Right kidney (tissue), 9 donors: Measurements from ENCODE around the gene RAB32.
"Not testable (repeated sequence)": the region's sequence is repeated elsewhere in the genome, so short reads cannot be mapped to it uniquely, and the experiment has no call there.

Experiments
- DNase-seq: peaks from one replicate; pipeline ENCODE4 v3.0.0-alpha.2; 2016
- long read RNA-seq, 8 donors: transcript quantifications; one replicate each; lab custom pipeline, GENCODE V29; 2026

Gene RAB32
- long read RNA-seq, donor 1, transcript RAB32-201 (3 exons, 1,217 nt): major isoform, 36 of 76 reads
- long read RNA-seq, donor 1, partial matches to known transcripts: 40 of 76 reads
- long read RNA-seq, donor 1, other reads (novel, unspliced or antisense): 0 of 76 reads
- long read RNA-seq, donor 2, transcript RAB32-201 (3 exons, 1,217 nt): major isoform, 17 of 36 reads
- long read RNA-seq, donor 2, partial matches to known transcripts: 19 of 36 reads
- long read RNA-seq, donor 2, other reads (novel, unspliced or antisense): 0 of 36 reads
- long read RNA-seq, donor 3, transcript RAB32-201 (3 exons, 1,217 nt): major isoform, 12 of 12 reads
- long read RNA-seq, donor 3, partial matches to known transcripts: 0 of 12 reads
- long read RNA-seq, donor 3, other reads (novel, unspliced or antisense): 0 of 12 reads
- long read RNA-seq, donor 4, transcript RAB32-201 (3 exons, 1,217 nt): major isoform, 12 of 32 reads
- long read RNA-seq, donor 4, partial matches to known transcripts: 20 of 32 reads
- long read RNA-seq, donor 4, other reads (novel, unspliced or antisense): 0 of 32 reads
- long read RNA-seq, donor 5, transcript RAB32-201 (3 exons, 1,217 nt): major isoform, 25 of 25 reads
- long read RNA-seq, donor 5, partial matches to known transcripts: 0 of 25 reads
- long read RNA-seq, donor 5, other reads (novel, unspliced or antisense): 0 of 25 reads
- long read RNA-seq, donor 6, transcript RAB32-201 (3 exons, 1,217 nt): major isoform, 24 of 44 reads
- long read RNA-seq, donor 6, partial matches to known transcripts: 20 of 44 reads
- long read RNA-seq, donor 6, other reads (novel, unspliced or antisense): 0 of 44 reads
- long read RNA-seq, donor 7, transcript RAB32-201 (3 exons, 1,217 nt): major isoform, 35 of 59 reads
- long read RNA-seq, donor 7, partial matches to known transcripts: 24 of 59 reads
- long read RNA-seq, donor 7, other reads (novel, unspliced or antisense): 0 of 59 reads
- long read RNA-seq, donor 8, transcript RAB32-201 (3 exons, 1,217 nt): major isoform, 17 of 37 reads
- long read RNA-seq, donor 8, partial matches to known transcripts: 20 of 37 reads
- long read RNA-seq, donor 8, other reads (novel, unspliced or antisense): 0 of 37 reads

GRCh38 chr6:146543211-146543939, at the start of gene RAB32:
Gene RAB32, plus strand, starts transcription at chr6:146543833. Its CDS starts 39 bp downstream, at chr6:146543872.
- peak; percentile 90 for DNase-seq

GRCh38 chr6:146498309-146498708, 45.3 kb upstream of the RAB32 start:
- no peak for DNase-seq

DNA sequence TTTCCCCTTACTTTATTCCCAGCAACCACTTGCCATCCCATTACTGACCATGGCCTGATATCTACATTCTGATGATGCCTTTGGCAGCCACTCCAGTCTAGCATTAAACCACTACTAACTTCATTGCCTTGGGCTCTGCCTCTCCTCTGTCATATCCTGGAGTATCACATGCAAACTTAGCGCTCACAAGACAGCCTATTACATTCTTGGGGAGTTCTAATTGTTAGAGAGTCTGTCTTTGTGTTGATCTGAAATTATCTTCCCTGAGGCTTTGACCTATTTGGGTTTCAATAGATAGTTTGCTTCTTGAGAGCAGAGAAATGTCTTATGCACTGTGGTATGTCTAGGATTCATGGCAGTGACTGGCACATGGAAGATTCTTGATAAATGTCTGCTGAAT, 40.5 kb upstream of the RAB32 start:
- no peak for DNase-seq

DNA sequence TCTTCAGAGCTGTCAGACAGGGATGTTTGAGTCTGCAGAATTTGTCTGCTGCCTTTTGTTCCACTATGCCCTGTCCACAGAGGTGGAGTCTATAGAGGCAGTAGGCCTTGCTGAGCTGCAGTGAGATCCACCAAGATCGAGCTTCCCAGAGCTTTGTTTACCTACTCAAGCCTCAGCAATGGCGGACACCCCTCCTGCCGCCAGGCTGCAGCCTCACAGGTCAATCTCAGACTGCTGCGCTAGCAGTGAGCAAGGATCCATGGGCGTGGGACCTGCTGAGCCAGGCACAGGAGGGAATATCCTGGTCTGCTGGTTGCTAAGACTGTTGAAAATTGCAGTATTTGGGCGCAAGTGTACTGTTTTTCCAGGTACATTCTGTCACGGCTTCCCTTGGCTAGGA, 28.4 kb upstream of the RAB32 start:
- DNase-seq: no peak

DNA sequence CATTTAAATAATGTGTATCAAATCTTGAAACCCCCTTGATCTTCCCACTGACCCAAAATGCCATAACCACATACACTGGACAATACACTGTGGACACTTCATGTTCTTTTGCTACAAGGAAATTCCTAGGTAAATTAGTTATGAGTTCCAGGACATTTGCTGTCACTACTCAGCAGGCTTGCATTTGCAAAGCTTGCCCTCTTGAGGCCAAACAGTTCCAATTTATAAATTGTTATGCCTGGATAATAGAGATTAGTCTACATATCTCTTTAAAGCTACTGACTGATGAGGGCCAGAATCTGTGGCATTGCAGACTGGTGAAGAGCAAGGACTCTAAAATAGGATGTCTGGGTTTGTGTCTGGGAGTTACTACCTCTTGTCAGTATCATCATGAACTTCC, 17.4 kb upstream of the RAB32 start:
- DNase-seq: no peak

- no peak for DNase-seq
These were observed 10.9 kb upstream of the RAB32 start for GRCh38 chr6:146532702-146533101.

DNA sequence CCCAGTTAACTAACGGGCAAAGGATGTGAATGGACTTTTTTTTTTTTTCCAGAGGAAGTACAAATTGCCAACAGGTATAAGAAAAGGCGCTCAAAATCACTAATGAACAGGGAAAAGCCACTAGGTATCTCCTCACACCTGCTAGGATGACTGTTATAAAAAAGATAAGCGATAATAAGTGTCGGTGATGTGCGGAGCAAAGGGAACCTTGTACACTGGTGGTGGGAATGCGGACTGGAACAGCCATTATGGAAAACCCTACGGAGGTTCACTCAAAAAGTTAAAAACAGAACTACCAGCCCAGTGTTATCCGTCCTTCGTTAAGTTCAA, 787 bp upstream of the RAB32 start:
- DNase-seq: no peak

GRCh38 chr6:146543940-146544615, 445 bp downstream of the RAB32 start:
- peak; percentile 96 for DNase-seq

DNA sequence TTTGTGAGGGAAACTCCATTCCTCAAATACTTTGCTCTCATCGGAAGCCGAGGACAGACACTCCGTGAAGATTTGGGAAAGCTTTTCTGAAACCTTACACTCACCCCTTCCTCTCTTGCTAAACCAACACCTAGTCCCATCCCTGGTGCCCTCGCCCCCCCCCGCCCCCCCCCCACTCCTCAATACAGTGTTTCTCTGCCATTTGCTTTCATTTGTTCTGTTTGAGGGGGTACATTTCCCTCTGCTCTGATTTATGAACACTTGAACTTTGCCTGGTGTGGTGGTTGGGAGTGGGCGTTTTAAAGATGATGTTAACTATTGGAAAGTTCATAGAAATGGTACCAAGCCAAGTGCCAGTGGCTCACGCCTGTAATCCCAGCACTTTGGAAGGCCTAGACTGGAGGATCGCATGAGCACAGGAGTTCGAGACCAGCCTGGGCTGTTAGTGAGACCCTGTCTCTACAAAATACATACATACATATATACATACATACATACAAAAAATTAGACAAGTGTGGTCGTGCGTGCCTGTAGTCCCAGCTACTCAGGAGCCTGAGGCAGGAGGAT, 1.1 kb downstream of the RAB32 start:
- DNase-seq: peak; percentile 35

GRCh38 chr6:146545581-146545980, 1.9 kb downstream of the RAB32 start:
- DNase-seq: no peak

DNA sequence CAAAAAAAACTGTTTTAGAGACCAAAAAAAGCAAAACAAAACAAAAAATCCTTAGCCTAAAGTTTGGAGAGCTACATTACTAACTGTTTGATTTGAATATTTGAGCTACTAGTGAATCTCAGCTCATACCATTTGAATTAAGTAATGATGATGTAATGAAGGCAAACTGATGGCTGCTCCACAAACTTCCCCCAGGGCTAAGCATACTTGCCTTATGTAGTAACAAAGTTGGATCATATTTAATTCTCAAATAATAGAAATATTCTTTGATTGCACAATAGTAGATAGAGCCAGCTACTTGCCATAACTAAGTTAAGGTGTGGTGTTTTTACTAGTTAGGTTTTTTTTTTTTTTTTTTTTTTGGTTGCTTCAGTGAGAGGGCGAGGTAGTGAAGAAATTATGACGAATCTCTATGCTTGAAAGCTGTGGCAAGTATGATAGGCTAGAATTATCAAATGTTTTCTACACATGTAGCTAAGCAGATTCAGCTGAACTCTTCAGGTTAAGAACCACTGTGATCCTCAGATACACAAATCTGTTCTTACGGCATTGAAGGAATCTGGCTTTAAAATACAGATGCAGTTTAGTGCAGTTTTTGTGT, 2.9 kb downstream of the RAB32 start:
- no peak for DNase-seq

GRCh38 chr6:146547889-146548288, 4.3 kb downstream of the RAB32 start:
- no peak for DNase-seq

- DNase-seq: no peak
These were observed 5.3 kb downstream of the RAB32 start for GRCh38 chr6:146548898-146549374.

DNA sequence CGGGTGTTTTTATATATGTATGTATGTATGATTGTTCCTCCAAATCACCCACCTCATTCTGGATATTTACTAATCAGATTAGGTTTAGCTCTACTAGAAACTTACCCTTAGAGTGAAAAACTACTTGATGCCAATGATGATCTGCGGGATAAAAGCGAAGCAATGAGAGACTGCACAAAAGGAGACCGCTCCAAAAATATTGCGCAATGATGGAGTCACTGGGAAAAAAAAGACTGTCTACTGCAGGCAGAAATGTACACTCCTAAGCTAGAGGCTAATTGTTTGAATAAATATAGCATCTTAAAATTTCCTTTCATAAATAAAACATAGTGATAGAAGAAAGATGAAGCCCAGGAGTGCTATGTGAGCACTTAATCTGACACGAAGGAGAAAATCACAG, 7.3 kb downstream of the RAB32 start:
- DNase-seq: no peak

- DNase-seq: peak; percentile 6
These were observed 7.9 kb downstream of the RAB32 start for GRCh38 chr6:146551545-146551944.

DNA sequence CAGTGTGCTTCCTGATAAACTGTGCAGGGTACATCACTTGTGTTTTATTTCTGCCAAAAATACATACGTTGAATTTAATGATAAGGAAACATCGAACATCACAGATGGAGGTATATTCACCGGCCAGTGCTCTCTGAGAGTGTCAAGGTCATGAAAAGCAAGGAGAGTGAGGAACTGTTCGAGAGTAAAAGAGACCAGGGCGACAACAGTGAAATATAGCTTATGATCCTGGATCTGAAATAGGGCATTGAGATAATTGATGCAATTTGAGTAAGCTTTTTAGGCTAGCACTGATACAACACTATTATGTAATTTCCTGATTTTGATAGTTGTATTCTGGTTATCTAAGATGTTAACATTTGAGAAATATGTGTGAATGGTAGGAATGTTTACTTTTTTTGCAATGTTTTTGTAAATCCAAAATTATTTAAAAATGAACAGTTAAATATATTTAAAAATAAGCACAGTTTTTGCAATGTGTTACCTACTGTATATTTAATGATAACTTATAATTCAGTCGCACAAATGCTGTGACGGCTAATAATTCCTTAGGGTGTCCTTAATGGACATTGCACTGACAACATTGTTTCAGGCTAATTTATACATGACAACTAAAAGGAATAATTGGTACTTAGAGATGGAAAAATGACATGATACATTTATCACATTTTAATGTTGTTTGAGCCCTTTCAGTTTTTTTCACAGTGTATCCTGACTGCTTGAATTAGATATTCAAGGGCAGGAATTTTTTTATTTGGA, 9.9 kb downstream of the RAB32 start:
- no peak for DNase-seq

- no peak for DNase-seq
These were observed 17.0 kb downstream of the RAB32 start for GRCh38 chr6:146560607-146561006.

DNA sequence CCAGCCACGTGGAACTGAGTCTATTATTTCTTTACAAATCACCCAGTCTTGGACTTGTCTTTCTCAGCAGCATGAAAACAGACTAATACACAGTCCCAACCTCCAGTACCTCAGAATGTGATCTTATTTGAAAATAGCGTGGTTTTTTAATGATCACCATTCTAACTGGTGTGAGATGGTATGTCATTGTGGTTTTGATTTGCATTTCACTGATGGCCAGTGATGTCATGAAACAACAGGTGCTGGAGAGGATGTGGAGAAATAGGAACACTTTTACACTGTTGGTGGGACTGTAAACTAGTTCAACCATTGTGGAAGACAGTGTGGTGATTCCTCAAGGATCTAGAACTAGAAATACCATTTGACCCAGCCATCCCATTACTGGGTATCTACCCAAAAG, 23.0 kb downstream of the RAB32 start:
- not testable (repeated sequence) for DNase-seq

DNA sequence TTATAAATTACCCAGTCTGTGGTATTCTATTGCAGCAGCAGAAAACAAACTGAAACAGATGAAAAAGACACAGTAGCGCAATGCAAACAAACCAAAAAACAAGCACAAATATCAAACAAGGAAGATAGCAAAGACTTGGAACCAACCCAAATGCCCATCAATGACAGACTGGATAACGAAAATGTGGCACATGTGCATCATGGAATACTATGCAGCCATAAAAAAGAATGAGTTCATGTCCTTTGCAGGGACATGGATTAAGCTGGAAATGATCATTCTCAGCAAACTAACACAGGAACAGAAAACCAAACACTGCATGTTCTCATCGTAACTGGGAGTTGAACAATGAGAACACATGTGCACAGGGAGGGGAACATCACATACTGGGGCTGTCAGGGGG, 25.0 kb downstream of the RAB32 start:
- not testable (repeated sequence) for DNase-seq

DNA sequence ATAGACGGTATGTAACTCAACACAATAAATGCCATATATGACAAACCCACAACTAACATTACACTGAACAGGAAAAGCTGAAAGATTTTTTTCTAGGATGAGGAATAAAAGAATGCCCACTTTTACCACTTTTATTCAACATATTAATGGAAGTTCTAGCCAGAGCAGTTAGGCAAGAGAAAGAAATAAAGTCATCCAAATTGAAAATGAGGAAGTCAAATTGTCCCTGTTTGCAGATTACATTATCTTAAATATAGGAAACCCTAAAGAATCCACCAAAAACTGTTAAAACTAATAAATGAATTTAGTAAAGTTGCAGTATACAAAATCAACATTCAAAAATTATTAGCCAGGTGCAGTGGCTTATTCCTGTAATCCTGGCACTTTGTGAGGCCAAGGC, 30.6 kb downstream of the RAB32 start:
- DNase-seq: no peak
